A549 treated with dexamethasone at 1 μM for 4 hours (cell line): ENCODE measurements around the gene ATP6V0D1. TPM values are rescaled to one million over a fixed set of nuclear protein-coding genes. Genes with fewer than 3 reads are reported as not detected.

Experiments used
- total RNA-seq: library from RNA; stranded (reverse); fragments of 200-300 nt; extraction: Qiagen RNA extraction; gene quantifications from 5 replicates; pipeline ENCODE4 v1.2.3, GENCODE V29; 2022

The ATP6V0D1 gene
- total RNA-seq, result 103 to 118 TPM (median 107 TPM) in 5 replicates

GRCh38 chr16:67480833-67481560 lies at the start of gene ATP6V0D1:
Gene ATP6V0D1 (minus strand): TSS chr16:67481157. CDS start chr16:67481086, 71 bp downstream.

GRCh38 chr16:67528222-67528869 lies 47.4 kb upstream of the ATP6V0D1 start, which contains the start of gene RIPOR1:
Gene RIPOR1 (plus strand): TSS chr16:67528829. CDS start chr16:67538447, 9,618 bp downstream.

GRCh38 chr16:67483150-67483549 lies 2.2 kb upstream of the ATP6V0D1 start, which contains the start of gene AGRP:
Gene AGRP (minus strand): TSS chr16:67483547. CDS start chr16:67483398, 149 bp downstream.

GRCh38 chr16:67430977-67431774 lies 49.8 kb downstream of the ATP6V0D1 start, which contains the start of gene HSD11B2:
Gene HSD11B2 (plus strand): TSS chr16:67431121. CDS start chr16:67431249, 128 bp downstream.

GRCh38 chr16:67415872-67416793 lies 64.8 kb downstream of the ATP6V0D1 start, which contains the start of gene ZDHHC1:
Gene ZDHHC1 (minus strand): TSS chr16:67416477. CDS start chr16:67407775, 8,702 bp downstream.

GRCh38 chr16:67393111-67393787 lies 87.7 kb downstream of the ATP6V0D1 start, which contains the start of gene TPPP3:
Gene TPPP3 (minus strand): TSS chr16:67393498. CDS start chr16:67391111, 2,387 bp downstream.

Other genes with a start within 250 kb of the ATP6V0D1 start
- 31.3 to 53.0 TPM (median 49.4 TPM) in 5 replicates for gene FHOD1, start 233.7 kb downstream of the ATP6V0D1 start, total RNA-seq
- gene SLC9A5, start 232.2 kb downstream of the ATP6V0D1 start, total RNA-seq, result 0.87 to 1.7 TPM (median 1.4 TPM) in 5 replicates
- 10.1 to 14.2 TPM (median 12.5 TPM) in 5 replicates for gene PLEKHG4, start 201.6 kb downstream of the ATP6V0D1 start, total RNA-seq
- gene KCTD19, start 154.4 kb downstream of the ATP6V0D1 start, total RNA-seq, result 0.11 to 0.47 TPM (median 0.34 TPM) in 5 replicates
- gene LRRC36, start 154.3 kb downstream of the ATP6V0D1 start, total RNA-seq, result 0.11 to 0.14 TPM in 2 of 5 replicates, not detected in the others
- 9.2 to 13.3 TPM (median 12.4 TPM) in 5 replicates for gene TPPP3, start 87.7 kb downstream of the ATP6V0D1 start, total RNA-seq
- 4.6 to 7.4 TPM (median 5.5 TPM) in 5 replicates for gene ZDHHC1, start 64.7 kb downstream of the ATP6V0D1 start, total RNA-seq
- 1.6 to 3.3 TPM (median 2.4 TPM) in 5 replicates for gene HSD11B2, start 50.0 kb downstream of the ATP6V0D1 start, total RNA-seq
- 0.13 TPM in 1 of 5 replicates, not detected in the others for gene AGRP, start 2.4 kb upstream of the ATP6V0D1 start, total RNA-seq
- gene RIPOR1, start 47.7 kb upstream of the ATP6V0D1 start, total RNA-seq, result 36.3 to 42.3 TPM (median 38.6 TPM) in 5 replicates
- gene CTCF, start 81.4 kb upstream of the ATP6V0D1 start, total RNA-seq, result 32.2 to 41.6 TPM (median 39.0 TPM) in 5 replicates
- 1.5 to 2.6 TPM (median 2.0 TPM) in 5 replicates for gene CARMIL2, start 164.0 kb upstream of the ATP6V0D1 start, total RNA-seq
- 26.7 to 36.7 TPM (median 33.8 TPM) in 5 replicates for gene ACD, start 179.1 kb upstream of the ATP6V0D1 start, total RNA-seq
- 1.7 to 2.8 TPM (median 2.2 TPM) in 5 replicates for gene PARD6A, start 179.8 kb upstream of the ATP6V0D1 start, total RNA-seq
- gene ENKD1, start 185.6 kb upstream of the ATP6V0D1 start, total RNA-seq, result 7.4 to 10.9 TPM (median 9.7 TPM) in 5 replicates
- 0.06 to 0.14 TPM (median 0.10 TPM) in 3 of 5 replicates, not detected in the others for gene C16orf86, start 185.7 kb upstream of the ATP6V0D1 start, total RNA-seq
- 14.3 to 17.7 TPM (median 16.4 TPM) in 5 replicates for gene GFOD2, start 238.2 kb upstream of the ATP6V0D1 start, total RNA-seq